HepG2 (cell line): ENCODE measurements around the gene ABCA2. TPM values are rescaled to one million over a fixed set of nuclear protein-coding genes. Genes with fewer than 3 reads are reported as not detected.

ENCODE experiments used
- ATAC-seq: fragments of 200-7000 bp; cut with Tn5 transposase; 3 replicates; pipeline ENCODE4 v1.9.1; 2020; ENCODE audit warnings: mild to moderate bottlenecking, moderate library complexity
- BruUV-seq: library from RNA; stranded (reverse); fragments of 400-500 nt; replicated peaks from 2 replicates; lab custom pipeline; 2021; lab: Mats Ljungman, UMichigan
- CTCF ChIA-PET: fragments of 300-600 bp; formaldehyde crosslinking; extraction: SDS; loops from one replicate; lab custom pipeline; 2021; ENCODE audit warnings: low total read pairs, inconsistent platforms, low intra/inter-chr PET ratio; lab: Yijun Ruan, JAX
- POLR2A ChIA-PET: fragments of 350-600 bp; sonication (Branson Sonifier 250); formaldehyde crosslinking; loops from one replicate; lab custom pipeline; 2020; ENCODE audit warnings: antibody characterized with exemption, inconsistent platforms; lab: Yijun Ruan, JAX
- DNase-seq: peaks from one replicate; pipeline ENCODE4 v3.0.0-alpha.2; 2015; ENCODE audit warnings: low spot score
- FAIRE-seq: peaks from 3 replicates; lab custom pipeline; 2011; peaks lifted over from hg19 to GRCh38; lab: Jason Lieb, UNC
- H2AFZ ChIP-seq: one replicate; pipeline ENCODE4 v1.6.1; 2011; ENCODE audit warnings: low read length, inconsistent platforms
- H3K27ac ChIP-seq: fragments of 300-600 bp; 3 replicates; pipeline ENCODE4 v1.8.0; 2011; ENCODE audit warnings: mixed run types, mild to moderate bottlenecking, mixed read lengths, low read length, inconsistent platforms; ENCODE audit not compliant: insufficient read depth; ENCODE audit errors: extremely low read length
- H3K27me3 ChIP-seq, 2 experiments: fragments of 200-600 bp in 1 of 2; 2 replicates in 1 of 2; 3 replicates in 1 of 2; pipeline versions ENCODE4 v1.6.0 to v1.8.0; 2011; ENCODE audit warnings: low read length in 2 of 2, mild to moderate bottlenecking in 2 of 2, moderate library complexity in 2 of 2, inconsistent platforms in 1 of 2; ENCODE audit not compliant: insufficient read depth in 2 of 2, control insufficient read depth in 1 of 2
- H3K36me3 ChIP-seq, 2 experiments: fragments of 200-600 bp in 1 of 2; replicated peaks in 1 of 2; 2 replicates in 1 of 2; 3 replicates in 1 of 2; pipeline versions ENCODE4 v1.5.1 to v1.8.0; 2011; ENCODE audit warnings: low read length in 2 of 2, inconsistent platforms in 1 of 2; ENCODE audit not compliant: insufficient read depth in 2 of 2, control insufficient read depth in 1 of 2
- H3K4me1 ChIP-seq: 2 replicates; pipeline ENCODE4 v1.5.1; 2012; ENCODE audit warnings: low read length, inconsistent platforms; ENCODE audit not compliant: insufficient read depth
- H3K4me2 ChIP-seq: 2 replicates; pipeline ENCODE4 v1.6.0; 2011; ENCODE audit warnings: low read depth, low read length, inconsistent platforms
- H3K4me3 ChIP-seq, 3 experiments: fragments of 200-600 bp in 1 of 3; sonication (generic), shearing (Covaris generic) in 1 of 3; replicated peaks in 1 of 3; 2 replicates each; pipeline ENCODE4 v1.5.1; 2011 to 2016; ENCODE audit warnings: low read length in 3 of 3, inconsistent platforms in 2 of 3, low read depth in 2 of 3, mild to moderate bottlenecking in 2 of 3, control low read depth in 1 of 3, mixed read lengths in 1 of 3; ENCODE audit not compliant: insufficient read depth in 1 of 3
- H3K79me2 ChIP-seq: one replicate; pipeline ENCODE4 v1.6.1; 2011; ENCODE audit warnings: low read length, inconsistent platforms; ENCODE audit not compliant: insufficient read depth
- H3K9ac ChIP-seq: 2 replicates; pipeline ENCODE4 v1.6.0; 2011; ENCODE audit warnings: mild to moderate bottlenecking, low read depth, low read length, inconsistent platforms; ENCODE audit not compliant: insufficient read depth
- H3K9me3 ChIP-seq: 2 replicates; pipeline ENCODE4 v1.5.1; 2012; ENCODE audit warnings: mild to moderate bottlenecking, low read length
- H4K20me1 ChIP-seq: 2 replicates; pipeline ENCODE4 v1.6.0; 2011; ENCODE audit warnings: inconsistent platforms, mild to moderate bottlenecking, low read length, moderate library complexity; ENCODE audit not compliant: insufficient read depth
- BRCA1 ChIP-seq: sonication (generic); formaldehyde crosslinking; IDR thresholded peaks from 2 replicates; pipeline ENCODE4 v1.4.0; 2020; ENCODE audit warnings: missing genetic modification reagents
- CBX1 ChIP-seq: IDR thresholded peaks from one replicate; pipeline ENCODE4 v1.6.1; 2016; ENCODE audit warnings: antibody characterized with exemption, low read depth
- CBX5 ChIP-seq: sonication (generic); formaldehyde crosslinking; IDR thresholded peaks from 2 replicates; pipeline ENCODE4 v1.4.0; 2020; ENCODE audit warnings: missing genetic modification reagents, borderline replicate concordance
- HNRNPK ChIP-seq: fragments of 200-400 bp; formaldehyde crosslinking; IDR thresholded peaks from 2 replicates; pipeline ENCODE4 v1.6.1; 2018; ENCODE audit warnings: low read length, low read depth, moderate library complexity, mild to moderate bottlenecking; ENCODE audit not compliant: poor library complexity, severe bottlenecking
- JUN ChIP-seq: sonication (generic); formaldehyde crosslinking; IDR thresholded peaks from 2 replicates; pipeline ENCODE4 v1.4.0; 2020; ENCODE audit warnings: mild to moderate bottlenecking, missing genetic modification reagents
- KAT7 ChIP-seq: IDR thresholded peaks from 2 replicates; pipeline ENCODE4 v1.6.1; 2018; ENCODE audit warnings: borderline replicate concordance, missing compliant biosample characterization
- LCORL ChIP-seq, 2 experiments: fragments of 450-650 bp in 1 of 2; sonication (generic) in 1 of 2; formaldehyde crosslinking in 1 of 2; IDR thresholded peaks; 2 replicates each; pipeline versions ENCODE4 v1.5.0 to v1.6.1; 2017 to 2020; ENCODE audit warnings: antibody characterized with exemption in 1 of 2, missing genetic modification reagents in 1 of 2
- NR2F2 ChIP-seq: IDR thresholded peaks from 2 replicates; pipeline ENCODE4 v1.6.1; 2012; ENCODE audit warnings: low read depth, inconsistent platforms, borderline replicate concordance
- PCBP1 ChIP-seq: fragments of 200-400 bp; formaldehyde crosslinking; IDR thresholded peaks from 2 replicates; pipeline ENCODE4 v1.6.1; 2017; ENCODE audit warnings: mild to moderate bottlenecking, low read depth, low read length, borderline replicate concordance
- RBFOX2 ChIP-seq: fragments of 200-400 bp; formaldehyde crosslinking; IDR thresholded peaks from 2 replicates; pipeline ENCODE4 v1.6.1; 2017; ENCODE audit warnings: low read depth, mild to moderate bottlenecking, low read length
- REXO4 ChIP-seq: sonication (generic); formaldehyde crosslinking; IDR thresholded peaks from 2 replicates; pipeline ENCODE4 v1.8.0; 2022; ENCODE audit warnings: missing genetic modification reagents, mild to moderate bottlenecking, borderline replicate concordance
- RFXAP ChIP-seq: sonication (generic); formaldehyde crosslinking; IDR thresholded peaks from 2 replicates; pipeline ENCODE4 v1.4.0; 2020; ENCODE audit warnings: missing genetic modification reagents, borderline replicate concordance
- SP140L ChIP-seq: sonication (generic); formaldehyde crosslinking; IDR thresholded peaks from 2 replicates; pipeline ENCODE4 v1.4.0; 2020; ENCODE audit warnings: missing genetic modification reagents, borderline replicate concordance
- ZNF431 ChIP-seq: sonication (generic); formaldehyde crosslinking; IDR thresholded peaks from 2 replicates; pipeline ENCODE4 v1.9.0; 2022; ENCODE audit warnings: missing genetic modification reagents, low read depth, mild to moderate bottlenecking, borderline replicate concordance
- ZNF746 ChIP-seq: sonication (generic); formaldehyde crosslinking; IDR thresholded peaks from 2 replicates; pipeline ENCODE4 v1.8.0; 2022; ENCODE audit warnings: mild to moderate bottlenecking, missing genetic modification reagents
- WGBS: methylation state at CpG from one replicate; pipeline ENCODE4 v1.1.6; 2017; ENCODE audit warnings: low lambda C conversion rate; 5-methylcytosine and 5-hydroxymethylcytosine counted together
- in situ Hi-C: cut with HindIII; loops from 2 replicates; pipeline ENCODE4 v1.10.0; 2017; ENCODE audit warnings: low pct_unique_long_range_greater_than_20kb; ENCODE audit not compliant: extremely low pct_ligation_motif_present
- intact Hi-C: fragments of 100-400 bp; cut with micrococcal nuclease; formaldehyde crosslinking; loops from one replicate; pipeline ENCODE4 v1.10.0; 2022; ENCODE audit not compliant: unreplicated experiment
- polyA plus RNA-seq, 8 experiments: library from polyadenylated mRNA; depleted of rRNA in 3 of 8; stranded (reverse) in 7 of 8; unstranded in 1 of 8; fragments of >200 nt; fragmentation: Illumina TruSeq in 4 of 8; extraction: Trizol in 4 of 8; gene quantifications; 2 replicates each; pipeline versions ENCODE4 v1.2.1 to v1.2.3, GENCODE V29; 2011 to 2016; ENCODE audit warnings: low read depth in 4 of 8, missing spikeins in 1 of 8, mixed read lengths in 1 of 8; ENCODE audit not compliant: insufficient read depth in 1 of 8
- total RNA-seq, 5 experiments: library from RNA; depleted of rRNA; stranded (reverse); fragments of >200 nt; fragmentation: Illumina TruSeq; extraction: Trizol; gene quantifications; 2 replicates each; pipeline ENCODE4 v1.2.3, GENCODE V29; 2016; ENCODE audit warnings: low read depth in 1 of 5
- TF ChIP-seq, protein P1 (sequence below): sonication (generic); formaldehyde crosslinking; IDR thresholded peaks from 2 replicates; pipeline ENCODE4 v1.4.0; 2020; ENCODE audit warnings: missing genetic modification reagents, low read depth, mild to moderate bottlenecking, borderline replicate concordance
- TF ChIP-seq, protein P2 (sequence below): sonication (generic); formaldehyde crosslinking; IDR thresholded peaks from 2 replicates; pipeline ENCODE4 v1.4.0; 2020; ENCODE audit warnings: missing genetic modification reagents
- TF ChIP-seq, protein P3 (sequence below): sonication (generic); formaldehyde crosslinking; IDR thresholded peaks from 2 replicates; pipeline ENCODE4 v1.4.0; 2020; ENCODE audit warnings: mild to moderate bottlenecking, missing genetic modification reagents, borderline replicate concordance

The ABCA2 gene
- total and polyA plus RNA-seq, 2 of the 13 experiments (the other 11 are each of a cell fraction or from before 2014, with no cell fraction given), result 2.9 to 19.2 TPM

DNA sequence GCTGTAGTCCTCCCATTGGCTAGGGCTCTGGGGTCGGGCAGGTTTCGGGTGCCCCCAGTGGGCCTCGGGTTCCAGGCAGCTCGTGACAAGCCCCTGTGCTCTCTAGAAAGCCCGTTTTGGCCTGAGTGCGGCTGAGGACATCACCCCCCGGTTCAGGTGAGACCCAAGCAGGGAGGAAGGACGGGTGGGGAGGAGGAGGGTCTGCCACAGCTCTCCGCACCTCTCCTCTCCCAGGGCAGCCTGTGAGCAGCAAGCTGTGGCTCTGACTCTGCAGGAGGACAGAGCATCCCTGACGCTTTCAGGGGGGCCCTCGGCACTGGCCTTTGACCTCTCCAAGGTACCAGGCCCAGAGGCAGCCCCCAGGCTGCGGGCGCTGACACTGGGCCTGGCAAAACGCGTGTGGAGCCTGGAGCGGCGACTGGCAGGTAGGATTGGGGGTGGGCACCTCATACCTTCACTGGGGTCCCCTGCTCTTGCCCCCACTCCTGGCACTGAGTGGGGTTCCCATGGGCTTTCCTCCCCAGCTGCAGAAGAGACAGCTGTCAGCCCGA, 35.1 kb downstream of the ABCA2 start (continued):
- TF ChIP-seq, protein P1, sequence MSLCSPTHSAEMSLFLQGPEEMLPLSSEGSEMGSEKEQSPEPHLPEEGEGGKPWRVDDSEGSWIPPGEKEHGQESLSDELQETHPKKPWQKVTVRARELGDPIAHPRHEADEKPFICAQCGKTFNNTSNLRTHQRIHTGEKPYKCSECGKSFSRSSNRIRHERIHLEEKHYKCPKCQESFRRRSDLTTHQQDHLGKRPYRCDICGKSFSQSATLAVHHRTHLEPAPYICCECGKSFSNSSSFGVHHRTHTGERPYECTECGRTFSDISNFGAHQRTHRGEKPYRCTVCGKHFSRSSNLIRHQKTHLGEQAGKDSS (CRISPR knock-in tag), result 0 out of 2 replicates have a peak, but pooled peaks have one; percentile 14
- TF ChIP-seq BRCA1 (CRISPR knock-in tag) (no peak), CBX1 (no peak), RFXAP (no peak)

DNA sequence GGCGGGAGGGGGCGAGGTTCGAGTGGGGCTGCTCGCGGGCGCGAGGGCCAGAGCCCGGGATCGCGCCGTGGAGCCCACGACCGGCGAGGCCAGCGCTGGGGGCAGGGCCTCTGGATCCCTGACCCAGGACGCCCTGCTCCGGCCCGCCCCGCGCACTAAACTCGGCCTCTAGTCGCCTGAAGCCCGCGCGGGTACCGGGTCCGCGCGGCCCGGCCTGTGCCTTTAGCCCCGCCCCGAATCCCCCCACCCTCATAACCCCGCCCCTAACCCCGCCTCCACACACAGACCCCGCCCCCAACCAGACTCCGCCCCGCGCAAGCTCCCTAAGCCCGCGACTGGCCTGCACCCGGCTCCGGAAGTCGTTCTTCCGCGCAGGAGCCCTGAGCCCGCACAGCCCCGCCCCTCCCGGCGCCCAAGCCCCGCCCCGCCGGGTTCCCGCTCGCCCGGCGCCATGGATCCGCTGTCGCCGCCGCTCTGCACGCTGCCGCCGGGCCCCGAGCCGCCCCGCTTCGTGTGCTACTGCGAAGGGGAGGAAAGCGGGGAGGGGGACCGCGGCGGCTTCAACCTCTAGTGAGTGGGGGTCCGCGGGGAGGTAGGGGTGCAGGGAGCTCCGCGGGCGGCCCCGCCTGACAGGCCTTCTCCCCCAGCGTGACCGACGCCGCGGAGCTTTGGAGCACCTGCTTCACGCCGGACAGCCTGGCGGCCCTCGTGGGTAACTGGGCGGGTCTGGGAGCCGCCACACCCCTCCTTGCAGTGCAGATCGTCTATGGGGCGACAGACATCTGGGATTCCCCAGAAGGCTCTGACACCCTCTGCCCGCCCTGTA, 35.8 kb downstream of the ABCA2 start, which contains the start of gene PAXX:
Gene PAXX, plus strand, starts transcription at position 430 of the 826 bp plus-strand sequence. Its CDS starts 22 bp downstream, at position 452.
- peaks cover 3 to 9% of the 10 kb centered on the region in 2 experiments; a peak in 2 of 5 replicates for H3K27me3 ChIP-seq
- intact Hi-C loops (loop anchor here (2.0 kb wide), 1 partner anchor 45 kb away; no protein-coding TSS in a partner anchor), in situ Hi-C loops (no loop called here)
- H3K4me3 ChIP-seq, result peak within 1 kb of the TSS; percentile 61 to 83 (median 73)
- H3K4me2 ChIP-seq, result peak within 1 kb of the TSS; percentile 92
- WGBS, result 0% methylated on average over 5 of the region's 92 CpGs
- ChIA-PET POLR2A (interaction anchor here (0.6 to 2.7 kb wide), 13 partner anchors 10 to 263 kb away, joined by 3 to 22 read pairs (median 4); partner anchors contain the start of gene C8G), CTCF (no interaction called here)
- no peaks in the 10 kb centered on the region for H3K36me3 ChIP-seq
- no TSS peak for BruUV-seq
- H3K27ac ChIP-seq, result peak within 1 kb of the TSS; percentile 52
- ATAC-seq (peak; percentile 72), FAIRE-seq (no peak), DNase-seq (peak; percentile 70)
- H3K9me3 ChIP-seq, result no peaks in the 10 kb centered on the region
- no peak within 1 kb of the TSS for H2AFZ ChIP-seq
- H3K79me2 ChIP-seq, result peaks cover 5% of the 10 kb centered on the region
- H3K4me1 ChIP-seq, result peaks cover 64% of the 10 kb centered on the region
- peak within 1 kb of the TSS; percentile 68 for H3K9ac ChIP-seq
- no peaks in the 10 kb centered on the region for H4K20me1 ChIP-seq
- no peak for TF ChIP-seq ZNF431 (CRISPR knock-in tag)
- peak; percentile 69 for TF ChIP-seq RBFOX2
- no peak for TF ChIP-seq JUN (CRISPR knock-in tag)
- peak; percentile 83 for TF ChIP-seq HNRNPK
- no peak for TF ChIP-seq CBX5
- no peak for TF ChIP-seq PCBP1
- no peak for TF ChIP-seq LCORL (IDR thresholded peaks at IDR 0.05)
- TF ChIP-seq LCORL (CRISPR knock-in tag; IDR thresholded peaks at IDR 0.05), result no peak
- 0 out of 2 replicates have a peak, but pooled peaks have one; percentile 43 for TF ChIP-seq KAT7 (CRISPR knock-in tag)
- 0 out of 2 replicates have a peak, but pooled peaks have one; percentile 17 for TF ChIP-seq ZNF746 (CRISPR knock-in tag)
- TF ChIP-seq REXO4, result no peak
- TF ChIP-seq, protein P2, sequence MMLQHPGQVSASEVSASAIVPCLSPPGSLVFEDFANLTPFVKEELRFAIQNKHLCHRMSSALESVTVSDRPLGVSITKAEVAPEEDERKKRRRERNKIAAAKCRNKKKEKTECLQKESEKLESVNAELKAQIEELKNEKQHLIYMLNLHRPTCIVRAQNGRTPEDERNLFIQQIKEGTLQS (CRISPR knock-in tag), result no peak
- TF ChIP-seq, protein P3, sequence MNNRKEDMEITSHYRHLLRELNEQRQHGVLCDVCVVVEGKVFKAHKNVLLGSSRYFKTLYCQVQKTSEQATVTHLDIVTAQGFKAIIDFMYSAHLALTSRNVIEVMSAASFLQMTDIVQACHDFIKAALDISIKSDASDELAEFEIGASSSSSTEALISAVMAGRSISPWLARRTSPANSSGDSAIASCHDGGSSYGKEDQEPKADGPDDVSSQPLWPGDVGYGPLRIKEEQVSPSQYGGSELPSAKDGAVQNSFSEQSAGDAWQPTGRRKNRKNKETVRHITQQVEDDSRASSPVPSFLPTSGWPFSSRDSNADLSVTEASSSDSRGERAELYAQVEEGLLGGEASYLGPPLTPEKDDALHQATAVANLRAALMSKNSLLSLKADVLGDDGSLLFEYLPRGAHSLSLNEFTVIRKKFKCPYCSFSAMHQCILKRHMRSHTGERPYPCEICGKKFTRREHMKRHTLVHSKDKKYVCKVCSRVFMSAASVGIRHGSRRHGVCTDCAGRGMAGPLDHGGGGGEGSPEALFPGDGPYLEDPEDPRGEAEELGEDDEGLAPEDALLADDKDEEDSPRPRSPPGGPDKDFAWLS (CRISPR knock-in tag), result no peak
- TF ChIP-seq NR2F2, result no peak
- TF ChIP-seq SP140L (CRISPR knock-in tag), result no peak
